Activated CD4-positive, CD25-positive, alpha-beta regulatory T cell treated with anti-CD3 and anti-CD28 coated beads, Interleukin-2, amount 50 U/mL, for 72 hours (primary cell): ENCODE measurements around the gene PTPRG.

Experiments used
- DNase-seq: peaks from one replicate; pipeline ENCODE4 v3.0.0; 2021

PTPRG gene

DNA sequence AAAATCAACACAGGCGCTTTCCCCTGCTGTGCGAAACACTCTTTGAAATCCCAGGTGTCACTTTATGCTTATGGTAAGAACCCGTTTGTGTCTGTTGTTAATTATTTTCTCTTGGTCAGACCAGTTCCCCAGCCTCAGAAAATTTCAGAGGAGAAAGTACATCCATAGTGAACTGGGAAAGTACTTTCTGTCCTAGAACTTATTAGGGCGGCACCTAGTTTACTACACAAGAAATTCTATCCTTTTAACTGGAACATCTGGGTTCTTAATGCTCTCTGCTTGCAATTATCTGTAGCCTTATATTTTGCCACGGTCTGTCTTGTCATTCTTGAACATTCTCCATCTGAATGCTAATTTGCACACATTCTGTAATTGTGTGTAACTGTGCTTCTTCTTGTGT, 215.0 kb downstream of the PTPRG start:
- no peak for DNase-seq

DNA sequence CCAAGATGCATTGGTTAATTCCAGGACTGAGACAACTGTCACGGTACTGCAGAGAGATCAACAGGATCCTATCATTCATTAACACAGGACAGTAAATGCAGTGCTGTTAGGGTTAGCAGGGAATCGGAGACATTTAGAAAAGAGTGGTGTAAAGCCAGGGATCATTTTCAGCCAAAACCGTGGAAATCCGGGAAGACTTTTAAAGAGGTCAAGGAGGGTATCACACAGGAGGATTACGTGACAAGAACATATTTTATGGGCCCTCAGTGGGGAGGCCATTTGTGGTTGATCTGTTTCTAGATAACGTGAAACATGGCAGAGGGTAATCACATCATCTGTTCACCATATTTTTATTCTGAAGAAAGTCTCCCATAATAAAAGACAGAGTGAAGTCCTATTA, 216.1 kb downstream of the PTPRG start:
- no peak for DNase-seq

DNA sequence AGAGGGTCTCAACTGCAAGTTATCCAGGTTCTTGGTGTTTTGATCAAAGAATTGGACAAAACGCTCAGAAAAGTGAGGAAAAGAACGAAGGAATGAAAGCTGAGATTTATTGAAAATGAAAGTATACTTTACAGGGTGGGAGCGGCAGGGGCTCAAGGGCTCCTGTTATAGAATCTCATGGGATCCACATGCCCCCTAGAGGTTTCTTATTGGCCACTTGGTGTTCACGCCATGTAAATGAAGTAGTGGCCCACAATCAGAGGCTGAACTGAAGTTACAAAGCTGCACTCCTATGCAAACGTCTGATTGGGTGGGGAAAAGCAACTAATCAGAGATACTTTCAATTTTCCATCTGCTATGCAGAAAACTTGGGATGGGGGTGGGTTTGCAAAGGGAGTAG, 216.7 kb downstream of the PTPRG start:
- no peak for DNase-seq

DNA sequence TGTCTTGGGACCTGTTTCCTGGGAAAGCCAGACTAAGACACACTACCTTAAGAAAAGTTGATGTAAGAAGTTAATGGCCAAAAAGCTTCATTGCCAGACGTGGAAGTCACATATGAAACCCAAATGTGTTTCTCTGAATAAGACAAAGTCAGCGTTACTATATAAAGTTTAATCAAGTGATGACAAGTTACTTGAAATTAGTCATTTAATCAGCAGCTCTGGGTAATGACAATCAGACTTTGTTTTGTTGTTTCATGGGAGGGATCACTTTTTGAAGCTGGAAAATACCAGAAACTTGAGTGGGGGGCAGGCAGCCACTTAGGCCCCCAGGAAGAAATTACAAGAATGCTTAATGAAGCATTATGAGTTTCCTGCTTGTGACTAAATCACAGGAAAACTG, 218.6 kb downstream of the PTPRG start:
- DNase-seq = no peak

DNA sequence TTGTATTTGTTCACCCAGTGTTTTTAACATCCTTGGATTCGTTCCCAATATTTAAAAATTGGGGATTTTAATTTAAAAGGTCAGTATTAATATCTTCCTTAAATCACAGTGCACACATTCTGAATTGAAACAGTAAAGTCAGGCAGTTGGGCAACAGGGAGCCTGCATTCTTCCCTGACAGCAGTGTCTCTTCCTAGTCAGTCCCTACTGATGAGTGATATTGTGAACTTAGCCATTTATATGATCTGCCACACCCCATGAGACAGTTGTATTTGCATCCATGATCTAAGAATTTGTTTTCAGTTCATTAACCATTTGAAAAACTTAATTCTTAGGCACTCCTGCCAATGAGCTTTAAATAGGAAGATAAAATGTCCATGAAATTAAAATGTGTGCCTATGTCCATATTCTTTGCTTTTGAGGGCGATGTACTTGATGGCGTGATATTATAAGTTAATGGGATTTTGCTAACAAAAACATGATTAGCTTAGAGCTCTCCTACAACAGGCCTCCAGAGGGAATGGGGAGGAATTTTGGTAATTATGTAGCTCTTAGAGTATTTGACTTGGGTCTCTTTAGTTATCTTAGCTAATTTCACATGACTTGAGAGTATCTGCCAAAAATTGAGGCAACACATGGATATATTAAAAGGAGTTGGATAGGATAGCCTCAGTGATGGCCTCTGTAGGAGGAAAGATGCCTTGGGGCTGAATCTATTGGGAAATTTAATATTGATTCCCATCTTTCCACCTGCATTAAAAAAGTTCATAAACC, 219.3 kb downstream of the PTPRG start:
- no peak for DNase-seq

DNA sequence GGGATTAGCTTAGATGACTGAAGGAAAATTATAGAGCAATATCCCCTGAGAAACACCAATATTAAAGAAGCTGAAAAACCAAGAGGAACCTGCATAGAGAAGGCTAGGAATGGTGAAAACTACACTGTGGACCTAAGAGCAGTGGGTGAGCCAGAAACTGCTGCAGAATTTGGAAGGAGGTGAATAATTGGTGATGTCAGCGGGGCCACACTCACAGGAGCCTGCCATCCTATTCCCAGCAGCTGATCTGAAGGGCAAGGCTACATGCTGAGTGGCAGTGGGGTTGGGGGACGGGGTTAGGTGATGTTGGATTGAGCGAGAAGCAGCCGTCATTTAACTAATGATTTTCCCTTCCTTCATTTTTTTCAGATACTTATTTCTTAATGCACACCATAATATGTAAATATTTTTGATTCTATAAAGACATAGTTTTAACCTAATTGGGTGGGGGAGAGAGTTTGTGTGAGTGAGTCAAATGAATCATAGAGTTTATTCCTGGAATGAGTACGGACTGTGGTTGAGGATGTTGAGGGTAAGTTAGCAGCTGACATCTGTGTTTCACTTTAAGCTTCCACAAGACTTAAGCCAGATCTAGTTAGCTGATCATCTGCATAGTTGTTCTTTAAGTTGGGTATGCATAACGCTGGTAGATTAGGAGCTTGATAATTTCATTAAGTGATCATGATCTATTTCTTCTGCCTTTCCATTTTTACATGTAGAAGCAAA, 222.8 kb downstream of the PTPRG start:
- DNase-seq = no peak

DNA sequence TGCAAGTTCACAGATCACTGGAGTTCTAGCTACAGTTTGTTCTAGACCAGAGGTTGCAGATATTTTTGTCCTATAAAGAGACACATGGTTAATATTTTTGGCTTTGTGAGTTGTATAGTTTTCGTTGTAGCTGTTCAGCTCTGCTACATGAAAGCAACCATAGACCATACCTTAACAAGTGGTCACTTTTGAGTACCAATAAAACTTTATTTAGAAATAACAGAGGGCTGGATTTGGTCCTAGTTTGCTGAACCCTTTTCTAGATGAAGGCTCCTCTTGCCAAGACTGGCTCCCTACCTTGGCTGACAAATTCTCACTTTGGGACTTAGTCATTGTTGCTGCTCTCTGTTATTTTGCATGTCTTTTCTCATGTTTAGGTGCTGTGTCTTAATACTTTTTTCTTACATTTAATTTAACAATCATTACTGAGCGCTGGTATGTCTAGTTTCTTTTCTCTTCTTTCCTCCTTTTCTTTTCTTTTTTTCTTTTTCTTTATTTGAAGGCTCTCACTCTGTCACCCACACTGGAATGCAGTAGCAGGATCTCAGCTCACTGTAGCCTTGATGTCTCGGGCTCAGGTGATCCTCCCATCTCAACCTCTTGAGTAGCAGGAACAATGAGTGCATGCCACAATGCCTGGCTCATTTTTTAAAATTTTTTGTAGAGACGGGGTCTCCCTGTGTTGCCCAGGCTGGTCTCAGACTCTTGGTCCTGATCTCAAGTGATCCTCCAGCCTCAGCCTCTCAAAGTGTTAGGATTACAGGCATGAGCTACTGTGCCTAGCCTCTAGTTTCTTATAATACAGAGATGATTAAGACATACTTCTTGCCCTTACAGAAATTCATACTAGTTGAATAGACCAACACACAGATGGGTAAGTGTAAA, 227.5 kb downstream of the PTPRG start:
- DNase-seq = no peak

DNA sequence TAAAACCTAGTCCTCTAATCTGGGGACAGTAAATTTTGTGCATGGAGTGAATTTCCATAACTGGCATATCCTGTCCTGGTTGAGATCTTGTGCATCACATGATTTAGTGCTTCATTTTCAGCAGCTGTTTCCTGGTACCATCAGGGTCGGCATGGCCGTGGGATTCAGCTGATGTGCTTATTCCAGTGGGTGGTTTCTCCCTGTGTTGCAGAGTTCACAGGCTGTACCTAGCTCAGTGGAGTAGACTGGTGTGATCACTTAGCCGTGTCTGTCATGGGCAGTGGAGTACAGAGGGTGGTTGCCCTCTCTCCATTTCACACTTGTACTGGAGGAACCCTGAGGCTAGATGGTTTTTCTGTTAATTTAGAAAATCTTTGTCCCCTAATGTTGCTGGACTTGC, 228.5 kb downstream of the PTPRG start:
- no peak for DNase-seq

DNA sequence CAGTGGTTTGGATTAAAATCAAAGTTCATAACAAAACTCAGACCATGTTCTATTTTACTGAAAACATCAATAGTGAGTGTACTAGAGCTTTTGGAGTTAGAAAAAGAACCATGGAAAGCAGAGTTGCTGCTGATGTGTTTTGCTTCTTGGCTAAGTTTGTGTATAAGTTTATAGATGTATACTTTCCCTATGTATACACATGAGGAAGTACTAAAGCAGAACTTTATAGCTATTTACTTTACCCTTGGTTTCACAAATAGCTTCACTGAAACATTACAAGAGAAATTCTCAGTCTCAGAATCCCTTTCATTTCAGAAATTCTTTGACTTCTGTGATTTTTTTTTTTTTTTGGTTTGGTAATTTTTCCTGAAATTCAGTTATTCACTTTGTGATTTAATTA, 229.0 kb downstream of the PTPRG start:
- DNase-seq = no peak

DNA sequence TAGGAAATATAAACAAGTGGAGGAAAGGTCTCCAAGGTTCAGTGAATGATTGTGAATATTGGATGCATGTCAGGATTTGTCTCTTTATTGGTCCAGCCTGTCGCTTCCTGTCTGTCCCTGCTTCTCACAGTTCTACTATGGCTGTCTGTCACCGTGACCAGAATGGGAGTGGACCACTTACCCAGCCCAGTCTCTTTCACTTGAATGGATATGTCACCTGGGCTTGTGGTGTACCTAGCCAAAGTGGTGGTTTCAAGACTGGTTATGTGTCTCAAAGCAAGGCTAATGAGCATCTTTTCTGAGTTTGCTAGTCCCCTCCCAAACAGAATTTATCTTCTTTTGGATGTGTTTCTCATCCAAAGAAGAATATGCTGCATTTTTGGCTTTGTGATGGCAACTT, 231.7 kb downstream of the PTPRG start:
- no peak for DNase-seq

DNA sequence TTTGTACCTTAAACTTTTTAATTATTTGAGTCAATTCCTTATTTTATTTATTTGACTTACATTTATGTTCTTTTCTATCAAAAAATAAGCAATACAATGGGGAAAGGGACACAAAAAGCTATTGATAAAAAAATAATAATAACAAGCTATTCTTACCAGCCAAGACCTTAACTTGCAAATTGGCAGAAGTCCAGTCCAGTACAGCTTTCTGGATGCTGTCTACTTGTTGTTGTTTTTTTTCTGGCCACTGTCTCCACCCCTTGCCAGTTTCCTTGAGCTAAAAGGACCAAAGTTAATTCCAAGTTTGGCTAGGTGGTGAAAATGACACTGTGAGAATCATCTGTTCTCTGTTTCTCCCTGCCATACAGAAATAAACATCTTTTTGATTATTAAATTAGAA, 232.2 kb downstream of the PTPRG start:
- DNase-seq = no peak

DNA sequence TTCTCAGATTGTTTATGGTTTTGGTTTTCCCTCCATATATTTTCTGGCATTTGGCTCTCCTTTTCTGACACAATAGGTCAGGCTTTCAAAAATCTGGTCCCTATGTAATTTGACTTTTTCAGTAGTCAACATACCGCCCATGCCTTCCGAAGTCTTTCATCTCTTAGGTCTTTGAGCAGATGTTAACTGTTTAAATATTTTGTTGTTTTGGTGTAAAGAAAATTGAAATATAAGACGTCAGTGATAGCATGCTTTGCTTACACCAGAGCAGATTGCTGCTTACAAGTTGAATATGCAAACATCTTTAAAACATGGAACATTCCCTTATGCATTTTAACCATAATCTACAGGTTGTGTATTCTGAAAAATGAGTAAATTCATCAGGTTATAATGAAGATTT, 233.0 kb downstream of the PTPRG start:
- DNase-seq = no peak

DNA sequence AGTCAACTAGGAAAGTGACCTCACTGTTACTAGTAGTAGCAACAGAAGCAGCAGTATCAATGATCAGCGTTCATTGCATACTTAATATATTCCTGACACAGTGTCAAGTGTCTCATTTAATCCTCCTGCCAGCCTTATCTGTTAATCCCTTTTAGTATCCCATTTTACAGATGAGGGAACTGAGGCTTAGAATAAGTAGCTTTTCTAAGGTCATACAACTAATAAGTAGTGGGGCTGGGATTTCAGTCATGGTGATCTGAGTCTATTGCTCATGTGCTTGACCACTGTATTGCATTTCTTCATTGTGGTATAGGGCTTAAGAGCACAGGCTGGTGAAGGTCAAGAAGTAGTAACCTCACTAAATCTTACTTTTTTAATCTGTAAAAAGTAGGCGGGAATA, 233.6 kb downstream of the PTPRG start:
- DNase-seq = no peak

DNA sequence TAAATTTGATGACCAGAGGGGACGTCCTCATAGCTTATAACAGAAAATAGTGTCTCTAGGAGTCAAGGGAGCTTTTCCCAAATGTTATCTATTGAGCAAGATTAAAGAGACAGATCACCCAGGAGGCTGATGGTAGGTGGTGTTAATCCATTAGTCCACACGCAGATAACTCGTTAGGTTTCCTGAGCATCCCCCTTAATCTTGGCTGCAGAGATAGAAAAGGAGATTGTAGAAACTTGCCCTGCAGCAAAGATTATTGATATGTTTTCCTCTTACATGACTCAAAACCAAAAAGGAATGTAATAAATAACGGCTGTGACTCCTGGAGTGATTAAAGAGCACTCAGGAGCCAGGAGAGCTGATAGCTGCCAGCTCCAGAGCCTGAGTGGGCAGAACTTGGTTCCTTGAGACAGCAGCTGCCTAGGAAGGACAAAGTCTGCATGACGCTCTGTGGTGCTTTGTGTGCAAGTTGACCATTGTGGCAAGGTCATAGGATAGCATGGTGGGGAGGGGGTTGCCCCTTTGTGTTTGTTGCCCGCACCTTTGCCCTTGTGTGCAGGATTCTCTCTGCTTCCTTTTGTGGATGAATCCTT, 234.8 kb downstream of the PTPRG start:
- no peak for DNase-seq

DNA sequence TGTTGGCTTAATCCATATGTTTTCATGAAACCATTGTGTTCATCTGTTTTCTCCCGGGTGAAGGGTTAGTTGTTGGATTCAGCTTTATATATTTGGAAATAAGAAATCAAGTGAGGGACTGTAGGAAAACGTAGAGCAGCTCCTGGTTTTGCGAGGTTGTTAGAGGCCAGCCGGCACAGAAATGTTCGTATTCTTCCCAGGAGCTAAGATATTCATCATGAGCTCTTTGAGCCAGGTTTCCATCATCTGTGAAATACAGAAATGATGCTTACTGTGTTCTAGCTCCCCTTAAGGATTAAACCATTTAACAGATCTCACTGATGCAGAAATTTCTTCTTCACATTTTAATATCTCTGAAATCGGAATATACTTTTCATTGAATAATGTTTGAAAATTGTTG, 235.5 kb downstream of the PTPRG start:
- DNase-seq = no peak

DNA sequence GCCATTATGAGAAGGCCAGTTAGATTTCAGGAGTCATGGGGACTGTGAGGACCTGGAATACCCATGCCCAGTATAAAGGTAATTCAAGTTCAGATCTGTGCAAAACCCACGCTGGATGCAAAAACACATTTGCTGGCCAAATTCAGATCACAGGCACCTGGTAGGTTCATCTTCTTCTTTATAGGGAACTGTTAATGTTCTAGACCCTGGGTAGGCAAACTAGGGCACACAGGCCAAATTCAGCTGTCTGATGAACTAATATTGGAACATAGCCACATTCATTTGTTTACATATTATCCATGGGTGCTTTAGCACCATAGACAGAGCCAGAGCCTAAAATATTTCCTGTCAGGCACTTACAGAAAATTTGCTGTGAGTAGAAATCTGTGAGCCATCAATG, 241.4 kb downstream of the PTPRG start:
- DNase-seq = no peak

DNA sequence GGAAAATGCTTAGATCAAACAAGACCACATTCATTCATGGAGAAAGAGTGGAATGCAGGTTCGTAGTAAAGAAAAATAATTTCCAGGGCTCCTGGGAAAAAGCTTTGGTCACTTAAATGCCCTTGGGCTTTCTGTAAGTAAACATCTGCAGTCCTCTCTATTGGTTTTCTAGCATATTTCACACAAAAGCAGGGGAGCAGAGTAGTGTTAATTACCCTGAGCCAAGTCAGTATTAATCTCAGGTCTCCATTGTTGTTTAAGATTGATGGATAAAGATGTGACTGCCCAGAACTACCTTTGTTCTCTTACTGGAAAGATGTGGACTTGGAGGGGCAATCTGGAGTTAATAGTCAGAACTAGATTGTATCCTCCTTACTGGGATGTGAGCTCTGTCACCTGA, 242.6 kb downstream of the PTPRG start:
- DNase-seq = no peak

DNA sequence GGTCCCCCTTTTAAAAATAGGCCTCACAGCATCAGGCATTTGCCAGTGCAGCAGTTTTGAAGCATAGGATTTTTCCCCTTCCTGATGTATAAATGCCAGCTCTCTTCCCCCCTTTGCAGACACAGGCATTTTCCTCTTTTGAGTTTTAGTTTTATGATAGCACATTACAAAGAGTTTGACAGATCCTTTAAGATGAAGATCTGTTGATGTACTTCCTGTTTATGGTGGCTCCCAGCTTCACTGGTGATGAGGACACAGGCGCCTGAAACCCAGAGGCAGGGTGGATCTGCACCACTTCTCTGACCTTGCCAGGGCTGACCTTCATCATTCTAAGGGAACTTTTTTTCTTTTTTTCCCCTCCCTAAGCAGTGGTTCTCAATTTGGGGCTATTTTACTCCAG, 243.4 kb downstream of the PTPRG start:
- no peak for DNase-seq

DNA sequence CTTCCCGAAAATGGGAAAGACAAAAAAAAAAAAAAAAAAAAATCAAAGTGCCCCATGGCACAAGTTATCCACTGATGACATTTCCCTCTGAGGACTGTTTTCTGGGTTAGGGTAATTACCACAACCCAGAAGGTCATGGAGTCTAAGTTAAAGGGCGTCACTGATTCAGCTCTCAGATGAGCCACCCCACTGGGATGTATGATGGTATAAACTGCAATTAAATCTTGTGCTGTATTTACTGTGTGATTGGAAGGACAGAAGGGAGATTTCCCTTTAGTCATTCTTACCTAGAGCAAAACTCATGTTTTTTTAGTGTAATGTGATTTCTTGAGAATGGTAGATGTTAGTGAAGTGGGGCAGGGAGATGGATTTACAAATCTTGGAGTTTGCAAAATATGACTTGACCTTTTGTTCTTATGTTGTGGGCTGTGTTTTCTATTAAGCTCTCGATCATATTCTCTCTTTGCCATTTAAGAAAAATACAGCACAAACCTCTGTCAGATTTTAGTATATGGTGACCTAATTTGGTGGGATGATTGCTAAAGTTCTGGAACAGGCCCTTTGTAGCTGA, 244.2 kb downstream of the PTPRG start:
- DNase-seq = no peak

DNA sequence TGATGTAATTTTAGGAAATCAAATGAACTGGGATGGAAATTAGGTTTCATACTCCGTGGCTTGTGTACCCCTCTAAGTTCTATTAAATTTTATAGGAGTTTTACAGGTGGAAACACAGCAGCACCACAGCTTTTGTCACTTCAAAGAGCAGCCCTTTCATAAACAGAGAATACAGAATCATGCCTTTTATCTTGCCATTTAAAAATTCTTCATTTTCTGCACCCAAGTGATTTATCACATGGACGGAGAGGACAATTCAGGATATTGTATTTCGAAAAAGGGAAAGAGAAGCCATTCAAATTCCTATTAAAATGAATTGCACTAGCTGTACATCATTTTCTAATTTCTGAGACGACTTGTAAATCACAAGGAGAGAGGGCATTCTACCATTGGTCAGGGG, 245.4 kb downstream of the PTPRG start:
- DNase-seq = no peak

DNA sequence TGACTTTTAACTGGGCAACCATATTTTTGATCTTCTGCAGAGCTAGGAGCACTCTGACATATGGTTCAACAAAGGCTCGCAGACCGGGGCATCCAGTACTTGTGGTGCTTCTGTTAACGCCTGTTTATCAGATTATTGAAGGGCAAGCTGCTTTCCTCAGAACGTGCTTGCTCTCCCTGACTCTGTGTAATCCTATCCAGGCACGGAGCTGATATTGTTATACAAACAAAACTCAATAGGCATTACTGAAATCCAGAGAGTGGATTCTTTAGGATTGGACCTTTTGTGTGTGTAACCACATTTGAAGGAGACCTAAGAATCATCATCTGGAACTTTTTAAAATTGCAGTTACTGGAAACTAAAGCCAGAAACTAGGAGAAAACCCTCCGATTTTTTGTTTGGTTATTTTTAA, 246.5 kb downstream of the PTPRG start:
- no peak for DNase-seq

DNA sequence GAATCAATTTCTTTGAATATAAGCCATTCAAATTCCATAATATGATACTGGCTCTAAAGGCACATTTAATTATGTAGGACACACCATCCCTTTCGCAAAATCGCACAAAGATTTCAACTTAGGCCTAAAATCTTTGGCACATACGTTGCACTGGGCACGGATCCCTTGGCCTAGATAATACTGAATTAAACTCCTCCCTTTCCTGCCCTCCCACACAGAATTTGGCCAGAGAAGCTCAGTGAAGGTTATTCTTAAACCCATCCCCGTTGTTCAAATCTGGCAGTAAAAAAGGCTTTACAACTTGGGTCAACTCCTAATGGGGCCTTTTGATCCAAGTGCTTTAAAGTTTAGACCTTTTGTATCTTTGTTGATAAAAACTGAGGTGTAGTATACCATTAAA, 247.2 kb downstream of the PTPRG start:
- DNase-seq = no peak

DNA sequence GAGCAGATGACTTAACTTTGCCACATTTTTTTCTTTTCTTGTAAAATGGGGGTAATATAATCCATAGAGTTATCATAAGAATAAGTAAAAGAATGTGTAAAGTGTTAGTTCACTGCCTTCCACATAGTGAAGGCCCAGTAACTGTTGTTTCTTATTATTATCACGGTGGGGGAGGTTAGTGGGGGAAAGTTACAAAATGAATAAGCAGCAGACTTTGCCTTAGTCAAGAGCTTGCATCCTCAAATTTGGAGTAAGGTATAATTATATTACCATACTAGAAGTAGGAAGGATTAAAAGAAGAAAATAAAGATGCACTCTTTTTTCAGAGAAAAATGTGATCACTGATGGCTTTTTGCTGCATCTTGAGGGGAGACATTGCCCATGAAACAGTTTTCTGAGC, 247.6 kb downstream of the PTPRG start:
- DNase-seq = no peak
